Activated gamma-delta T cell (primary cell): ENCODE measurements around the gene DENND5B.
"Not testable (repeated sequence)": the region's sequence is repeated elsewhere in the genome, so short reads cannot be mapped to it uniquely, and the experiment has no call there.

Experiments
- DNase-seq: peaks from one replicate; lab custom pipeline; 2025; lab: John Stamatoyannopoulos, UW

DENND5B gene

DNA sequence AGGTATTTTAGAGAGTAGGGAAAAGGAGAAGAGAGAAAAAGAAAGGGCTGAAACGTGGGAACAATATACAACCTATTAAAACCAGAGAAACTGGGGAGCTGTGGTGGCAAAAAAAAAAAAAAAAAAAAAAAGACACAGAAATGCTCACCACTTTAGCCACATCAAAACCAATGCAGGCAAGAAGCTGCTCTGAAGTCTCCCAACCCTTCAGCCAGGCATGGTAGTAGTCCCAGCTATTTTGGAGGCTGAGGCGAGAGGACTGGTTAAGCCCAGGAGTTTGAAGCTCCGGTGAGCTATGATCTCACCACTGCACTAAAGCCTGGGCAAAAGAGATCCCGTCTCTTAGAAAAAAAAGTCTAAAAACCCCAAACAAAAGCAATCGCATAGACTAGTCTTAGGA, 33.2 kb downstream of the DENND5B start:
- DNase-seq = no peak

DNA sequence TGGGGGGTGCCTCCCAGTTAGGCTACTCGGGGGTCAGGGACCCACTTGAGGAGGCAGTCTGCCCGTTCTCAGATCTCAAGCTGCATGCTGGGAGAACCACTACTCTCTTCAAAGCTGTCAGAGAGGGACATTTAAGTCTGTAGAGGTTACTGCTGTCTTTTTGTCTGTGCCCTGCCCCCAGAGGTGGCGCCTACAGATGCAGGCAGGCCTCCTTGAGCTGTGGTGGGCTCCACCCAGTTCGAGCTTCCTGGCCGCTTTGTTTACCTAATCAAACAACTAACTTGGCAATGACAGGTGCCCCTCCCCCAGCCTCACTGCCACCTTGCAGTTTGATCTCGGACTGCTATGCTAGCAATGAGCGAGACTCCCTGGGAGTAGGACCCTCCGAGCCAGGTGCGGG, 35.5 kb downstream of the DENND5B start:
- DNase-seq = not testable (repeated sequence)

DNA sequence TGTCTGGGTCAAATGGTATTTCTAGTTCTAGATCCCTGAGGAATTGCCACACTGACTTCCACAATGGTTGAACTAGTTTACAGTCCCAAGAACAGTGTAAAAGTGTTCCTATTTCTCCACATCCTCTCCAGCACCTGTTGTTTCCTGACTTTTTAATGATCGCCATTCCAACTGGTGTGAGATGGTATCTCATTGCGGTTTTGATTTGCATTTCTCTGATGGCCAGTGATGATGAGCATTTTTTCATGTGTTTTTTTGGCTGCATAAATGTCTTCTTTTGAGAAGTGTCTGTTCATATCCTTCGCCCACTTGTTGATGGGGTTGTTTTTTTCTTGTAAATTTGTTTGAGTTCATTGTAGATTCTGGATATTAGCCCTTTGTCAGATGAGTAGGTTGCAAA, 40.3 kb downstream of the DENND5B start:
- not testable (repeated sequence) for DNase-seq

DNA sequence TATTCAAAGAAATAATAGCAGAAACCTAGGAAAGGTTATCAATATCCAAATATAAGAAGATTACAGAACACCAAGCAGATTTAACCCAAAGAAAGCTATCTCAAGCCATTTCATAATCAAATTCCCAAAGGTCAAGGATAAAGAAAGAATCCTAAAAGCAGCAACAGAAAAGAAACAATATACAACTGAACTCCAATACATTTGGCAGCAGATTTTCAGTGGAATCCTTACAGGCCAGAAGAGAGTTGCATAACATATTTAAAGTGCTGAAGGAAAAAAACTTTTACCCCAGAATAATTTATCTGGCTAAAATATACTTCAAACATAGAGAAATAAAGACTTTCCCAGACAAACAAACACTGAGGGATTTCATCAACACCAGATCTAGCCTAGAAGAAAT, 54.3 kb downstream of the DENND5B start:
- no peak for DNase-seq

DNA sequence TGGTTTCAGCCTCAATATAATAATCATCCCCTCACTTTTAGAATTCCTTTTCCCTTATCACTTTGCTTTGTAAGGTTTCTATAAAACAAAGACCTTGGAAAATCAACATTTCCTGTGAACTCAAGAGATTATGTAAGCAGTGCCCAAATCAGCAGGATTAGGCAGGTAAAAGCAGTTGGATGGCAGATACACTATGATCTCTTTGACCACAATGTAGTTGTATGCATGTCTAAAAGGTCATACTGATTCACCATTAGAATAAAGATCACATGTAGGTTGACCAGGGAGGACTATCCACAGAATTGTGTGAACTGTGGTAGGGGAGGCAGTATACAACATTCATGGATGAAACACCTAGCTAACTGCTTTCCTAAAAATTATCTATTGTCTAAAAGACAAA, 57.5 kb downstream of the DENND5B start:
- no peak for DNase-seq

DNA sequence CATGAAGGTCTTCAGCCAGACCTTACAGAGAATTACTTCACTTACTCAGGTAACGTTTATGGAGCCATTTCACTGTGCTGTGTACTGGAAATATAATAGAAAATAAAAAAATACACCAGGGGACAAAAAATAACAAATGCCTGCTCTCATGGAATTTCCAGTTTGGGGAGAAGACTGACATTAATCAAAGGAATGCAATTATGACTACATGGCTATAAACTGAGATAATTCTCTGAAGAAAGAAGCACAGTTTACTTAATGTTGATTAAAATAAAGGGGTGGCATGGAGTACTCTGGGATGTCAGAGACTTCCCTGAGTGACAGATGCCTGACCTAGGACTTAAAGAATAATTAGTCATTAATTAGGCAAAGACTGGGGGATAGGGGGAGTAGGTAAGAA, 59.0 kb downstream of the DENND5B start:
- no peak for DNase-seq

DNA sequence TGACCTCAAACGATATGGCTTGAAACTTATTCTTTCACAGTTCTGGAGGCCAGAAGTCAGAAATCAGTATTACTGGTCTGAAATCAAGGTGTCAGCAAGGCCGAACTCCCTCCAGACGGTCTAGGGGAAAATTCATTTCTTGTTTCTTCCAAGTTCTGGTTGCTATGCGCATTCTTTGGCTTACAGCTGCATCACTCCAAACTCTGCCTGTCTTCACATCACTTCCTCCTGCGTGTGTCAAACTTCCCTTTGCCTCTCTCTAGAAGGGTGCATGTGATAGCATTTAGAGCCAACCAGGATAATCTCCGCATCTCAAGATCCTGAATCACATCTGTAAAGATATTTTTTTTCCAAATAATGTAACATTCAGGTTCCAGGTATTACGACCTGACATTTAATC, 62.8 kb downstream of the DENND5B start:
- no peak for DNase-seq

DNA sequence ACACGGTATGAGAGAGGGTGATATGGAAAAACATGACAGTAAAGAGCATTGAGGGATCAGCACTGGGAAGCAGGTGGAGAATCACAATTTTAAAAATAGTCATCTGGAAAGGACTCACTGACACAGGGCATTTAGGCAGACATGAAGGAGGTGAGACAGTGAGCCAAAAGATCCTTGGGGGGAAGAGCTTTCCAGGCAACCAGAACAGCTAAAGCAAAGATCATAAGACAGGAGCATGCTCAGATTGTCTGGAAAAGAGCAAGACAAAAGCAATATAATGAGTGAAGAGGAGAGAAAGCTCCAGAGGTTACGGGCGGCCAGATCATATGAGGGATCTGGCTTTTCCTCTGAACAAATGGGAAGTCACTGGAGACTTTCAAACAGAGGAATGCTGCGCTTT, 63.9 kb downstream of the DENND5B start:
- no peak for DNase-seq

DNA sequence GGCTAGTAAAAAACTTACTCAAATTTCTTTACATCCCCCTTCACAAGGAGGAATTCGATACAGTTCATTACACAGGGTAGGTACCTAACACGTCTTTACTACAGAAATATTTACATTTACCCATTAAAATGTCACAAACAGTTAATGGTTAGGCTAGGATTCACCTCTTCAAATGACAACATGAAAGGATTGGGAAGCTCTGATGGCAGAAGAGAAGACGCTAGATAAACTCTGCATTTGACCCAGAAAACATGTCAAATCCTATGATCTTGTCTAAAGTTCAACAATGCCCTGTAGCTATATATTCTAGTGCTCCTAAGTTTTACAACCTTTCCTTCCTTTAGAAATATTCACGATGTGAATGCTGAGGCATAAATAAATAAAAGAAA, 64.8 kb downstream of the DENND5B start:
- DNase-seq = no peak

DNA sequence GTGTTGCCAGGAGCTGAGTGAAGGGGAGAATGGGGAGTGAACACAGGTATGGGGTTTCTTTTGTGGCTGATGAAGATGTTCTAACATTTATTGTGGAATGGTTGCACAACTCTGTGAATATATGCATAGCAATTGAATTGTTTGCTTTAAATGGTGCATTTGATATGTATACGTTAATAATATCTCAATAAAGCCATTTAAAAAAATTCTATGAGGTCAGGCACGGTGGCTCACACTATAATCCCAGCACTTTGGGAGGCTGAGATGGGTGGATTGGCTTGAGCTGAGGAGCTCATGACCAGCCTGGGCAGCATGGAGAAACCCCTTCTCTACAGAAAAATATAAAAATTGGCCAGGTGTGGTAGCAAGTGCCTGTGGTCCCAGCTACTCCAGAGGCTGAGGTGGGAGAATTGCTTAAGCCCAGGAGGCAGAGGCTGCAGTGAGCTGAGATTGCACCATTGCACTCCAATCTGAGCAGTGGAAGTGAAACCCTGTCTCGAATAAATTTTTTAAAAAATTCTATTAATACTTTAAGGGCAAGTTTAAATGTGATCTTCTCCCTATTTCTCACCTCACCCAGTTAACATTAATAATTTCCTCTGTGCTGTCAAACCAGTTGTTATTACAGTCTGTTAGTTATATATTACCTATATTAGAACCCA, 65.3 kb downstream of the DENND5B start:
- DNase-seq = no peak

DNA sequence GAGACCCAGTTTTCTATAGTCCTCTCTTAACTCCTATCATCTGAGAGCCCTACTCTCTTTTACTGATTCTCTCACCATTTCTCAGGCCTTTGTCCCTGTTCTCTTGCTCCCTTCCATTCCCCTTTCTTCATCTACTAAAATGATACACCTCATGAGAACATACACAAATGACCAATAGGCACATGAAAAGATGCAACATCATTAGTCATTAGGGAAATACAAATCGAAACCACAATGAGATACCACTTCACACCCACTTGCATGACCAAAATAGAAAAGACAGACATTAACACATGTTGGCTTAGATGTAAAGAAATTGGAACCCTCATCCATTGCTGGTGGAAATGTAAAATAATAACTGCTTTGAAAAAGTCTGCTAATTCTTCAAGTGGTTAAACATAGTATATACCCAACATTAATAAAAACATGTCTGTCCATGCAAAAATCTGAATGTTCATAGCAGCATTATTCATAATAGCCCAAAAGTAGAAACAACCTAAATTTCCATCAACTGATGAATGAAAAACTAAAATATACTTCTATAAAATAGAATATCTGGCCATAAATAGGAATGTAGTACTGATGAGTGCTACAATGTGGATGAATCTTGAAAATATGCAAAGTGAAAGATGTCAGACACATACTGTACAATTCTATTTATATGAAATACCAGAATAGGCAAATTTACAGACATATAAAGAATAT, 66.0 kb downstream of the DENND5B start:
- no peak for DNase-seq

DNA sequence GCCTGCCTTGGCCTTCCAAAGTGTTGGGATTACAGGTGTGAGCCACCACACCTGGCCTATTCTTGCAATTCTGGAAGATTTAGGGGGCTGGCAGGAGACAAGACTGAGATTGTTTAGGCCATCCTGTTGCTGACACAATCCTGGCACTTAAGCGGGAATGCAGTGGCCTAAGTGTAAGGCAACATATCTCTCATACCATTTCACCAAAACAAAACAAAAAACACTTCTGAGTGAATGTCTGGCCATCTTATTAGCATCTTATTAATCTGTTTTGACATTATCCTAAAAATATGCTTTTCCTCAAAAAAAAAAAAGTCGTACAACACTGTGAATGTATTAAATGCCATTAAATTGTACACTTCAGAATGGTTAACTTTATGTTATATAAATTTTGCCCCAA, 67.6 kb downstream of the DENND5B start:
- DNase-seq = no peak

DNA sequence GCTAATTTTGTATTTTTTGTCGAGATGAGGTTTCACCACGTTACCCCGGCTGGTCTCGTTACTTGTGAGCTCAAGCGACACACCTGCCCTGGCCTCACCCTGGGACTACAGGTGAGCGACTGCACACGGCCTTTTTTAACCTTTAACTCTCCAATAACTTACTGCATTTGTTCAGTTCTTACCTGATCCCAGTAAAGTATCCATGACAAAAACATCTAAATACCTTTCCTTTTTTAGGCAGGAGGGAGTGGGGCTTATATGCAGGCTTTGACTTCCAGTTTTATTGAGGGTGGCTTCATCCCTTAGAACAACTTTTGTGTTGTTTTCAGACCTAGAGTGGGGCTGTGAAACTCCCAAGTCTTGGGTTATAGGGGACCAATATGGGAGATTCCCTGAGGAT, 68.3 kb downstream of the DENND5B start:
- no peak for DNase-seq

DNA sequence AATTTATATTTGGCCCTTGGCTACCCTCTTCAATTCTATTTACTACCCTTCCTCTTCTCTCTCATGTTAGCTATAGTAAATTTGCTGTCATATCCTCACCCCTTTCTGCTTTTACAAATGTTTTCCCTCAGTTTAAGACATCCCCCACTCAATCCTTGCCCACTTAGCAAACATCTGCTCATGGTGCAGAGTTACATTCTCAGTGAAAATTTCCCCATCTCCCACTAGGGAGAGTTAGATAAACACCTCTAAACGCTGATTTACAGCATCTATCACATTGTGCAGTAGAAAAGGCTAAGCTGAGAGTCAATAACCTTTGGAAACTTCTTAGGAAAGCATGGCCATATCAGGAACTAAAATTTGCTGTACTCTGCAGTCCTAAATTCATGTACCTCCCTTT, 69.0 kb downstream of the DENND5B start:
- no peak for DNase-seq

DNA sequence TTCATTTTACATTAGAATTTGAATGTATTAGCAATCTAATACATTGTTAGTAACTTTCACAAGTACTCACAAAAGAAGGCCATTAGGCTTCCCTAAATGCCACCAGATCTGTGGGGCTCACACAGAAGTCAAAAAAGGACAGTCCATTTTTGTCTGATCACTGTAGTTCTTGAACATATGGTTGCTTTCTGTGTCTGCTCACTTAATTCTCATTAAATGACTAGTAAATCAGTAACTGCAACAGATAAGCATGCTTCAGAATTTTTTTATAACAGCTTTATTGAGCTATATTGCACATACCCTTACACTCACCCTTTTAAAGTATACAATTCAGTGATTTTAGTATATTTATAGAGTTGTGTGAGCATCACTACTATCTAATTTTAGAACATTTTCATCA, 71.4 kb downstream of the DENND5B start:
- no peak for DNase-seq

DNA sequence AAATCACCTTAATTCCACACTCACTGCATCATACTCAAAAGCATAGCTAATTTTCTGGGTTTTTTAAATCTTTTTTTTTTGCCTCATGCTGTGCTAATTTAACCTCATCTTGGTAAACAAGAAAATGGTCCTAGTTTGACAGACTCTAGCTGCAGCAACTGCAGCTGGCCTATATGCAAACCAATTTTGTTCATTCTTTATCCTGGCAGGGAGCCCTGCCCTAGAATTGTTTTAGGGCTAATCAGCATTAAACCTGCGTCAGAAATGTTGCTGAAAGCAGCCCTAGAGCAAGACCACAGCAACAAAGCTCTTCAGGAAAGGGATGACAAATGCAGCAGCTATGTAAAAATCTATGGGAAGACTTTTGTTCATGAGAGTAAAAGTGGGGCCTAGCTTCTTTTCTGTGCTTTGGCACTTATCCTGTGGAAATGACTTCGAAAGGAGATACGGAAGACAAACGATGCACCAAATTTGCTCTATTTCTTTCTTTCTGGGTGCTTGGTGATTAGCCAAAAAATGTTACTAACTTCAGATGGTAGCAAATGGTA, 72.2 kb downstream of the DENND5B start:
- no peak for DNase-seq

DNA sequence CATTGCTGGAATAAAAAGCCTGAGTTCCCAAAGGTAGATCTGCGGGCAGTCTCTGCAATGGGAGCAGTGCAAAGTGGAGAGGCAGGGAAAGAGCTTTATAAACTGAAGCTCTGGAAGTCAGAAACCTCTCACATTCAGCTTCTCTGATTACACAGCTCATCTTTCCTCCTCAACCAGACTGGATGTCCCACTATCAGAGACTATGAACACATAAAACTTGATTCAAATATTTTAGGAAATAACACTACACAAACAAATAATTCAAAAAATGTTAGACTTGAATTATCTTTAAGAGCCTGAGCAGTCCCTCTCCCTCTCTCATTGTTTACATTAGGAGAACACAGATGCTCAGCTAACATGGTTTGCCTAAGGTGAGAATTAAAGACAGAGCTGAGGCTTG, 72.9 kb downstream of the DENND5B start:
- no peak for DNase-seq

DNA sequence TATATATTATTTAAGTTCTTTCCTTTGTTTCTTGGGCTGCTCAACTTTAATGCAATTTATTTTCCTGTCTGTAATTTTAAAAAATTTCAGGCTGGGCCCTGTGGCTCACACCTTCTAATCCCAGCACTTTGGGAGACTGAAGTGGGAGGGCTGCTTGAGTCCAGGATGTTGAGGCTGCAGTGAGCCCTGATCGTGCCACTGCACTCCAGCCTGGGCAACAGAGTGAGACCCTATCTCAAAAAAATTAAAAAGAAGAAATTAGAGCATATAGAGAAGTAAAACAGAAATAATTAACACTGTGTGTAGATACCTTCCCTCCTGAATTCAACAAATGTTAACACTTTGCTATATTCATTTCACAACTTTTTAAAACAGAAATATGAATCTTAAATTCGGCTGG, 74.2 kb downstream of the DENND5B start:
- no peak for DNase-seq

DNA sequence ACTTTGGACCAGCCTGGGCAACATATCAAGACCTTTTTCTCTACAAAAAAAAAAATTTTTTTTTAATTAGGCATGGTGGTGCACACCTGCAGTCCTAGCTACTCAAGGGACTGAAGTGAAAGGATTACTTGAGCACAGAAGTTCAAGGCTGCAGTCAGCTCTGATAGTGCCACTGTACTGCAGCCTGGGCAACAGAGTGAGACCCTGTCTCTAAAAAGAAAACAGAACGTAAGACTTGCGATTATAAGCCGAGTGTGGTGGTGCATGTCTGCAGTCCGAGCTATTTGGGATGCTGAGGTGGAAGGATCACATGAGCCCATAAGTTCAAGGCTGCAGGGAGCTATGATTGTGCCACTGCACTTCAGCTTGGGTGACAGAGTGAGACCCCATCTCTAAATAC, 76.0 kb downstream of the DENND5B start:
- DNase-seq = no peak

DNA sequence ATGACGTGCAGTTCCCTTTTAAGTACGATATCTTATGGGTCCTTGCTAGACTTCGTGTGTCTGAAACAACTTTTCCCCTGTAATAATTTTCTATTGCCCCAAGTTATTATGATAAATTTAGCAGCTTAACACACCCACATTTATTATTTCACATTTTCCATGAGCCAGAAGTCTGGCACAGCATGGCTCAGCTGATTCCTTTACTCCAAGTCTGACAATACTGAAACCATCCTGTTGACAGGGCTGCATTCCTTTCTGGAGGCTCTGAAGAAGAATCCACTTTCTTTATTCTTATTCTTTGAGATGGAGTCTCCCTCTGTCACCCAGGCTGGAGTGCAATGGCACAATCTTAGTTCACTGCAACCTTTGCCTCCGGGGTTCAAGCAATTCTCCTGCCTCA, 80.9 kb downstream of the DENND5B start:
- DNase-seq = no peak

DNA sequence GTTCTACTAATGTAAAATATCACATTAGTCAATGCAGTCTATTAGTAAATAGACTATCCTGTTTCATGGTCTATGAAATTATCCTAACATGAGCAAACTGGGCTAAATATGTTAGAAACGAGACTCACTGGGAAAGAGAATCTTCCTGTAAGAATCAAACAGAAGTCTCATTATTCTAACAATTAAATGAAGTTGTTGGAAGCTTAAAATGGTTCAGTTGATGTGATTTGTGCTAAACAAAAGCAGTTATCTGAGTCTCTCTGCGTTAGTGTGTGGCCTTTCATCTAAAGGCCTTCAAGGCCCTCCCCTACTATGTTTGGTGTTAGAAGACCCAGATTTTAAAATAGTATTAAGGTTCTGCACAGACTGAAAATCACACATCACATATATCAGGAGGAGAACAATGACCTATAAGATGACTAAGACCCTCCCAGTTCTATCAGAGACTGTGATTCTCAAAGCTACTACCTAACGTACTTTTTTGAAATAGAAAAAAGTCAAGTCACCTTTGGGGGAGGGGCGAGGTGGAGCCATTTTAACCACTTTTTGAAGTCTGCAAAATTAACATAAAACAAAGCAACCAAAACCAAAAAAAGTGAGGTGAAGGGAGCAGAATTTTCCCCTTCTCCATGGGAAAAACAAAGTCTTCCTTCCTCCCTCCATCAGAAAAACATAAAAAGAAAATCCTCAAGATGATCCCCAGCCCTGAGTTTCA, 82.3 kb downstream of the DENND5B start:
- no peak for DNase-seq

DNA sequence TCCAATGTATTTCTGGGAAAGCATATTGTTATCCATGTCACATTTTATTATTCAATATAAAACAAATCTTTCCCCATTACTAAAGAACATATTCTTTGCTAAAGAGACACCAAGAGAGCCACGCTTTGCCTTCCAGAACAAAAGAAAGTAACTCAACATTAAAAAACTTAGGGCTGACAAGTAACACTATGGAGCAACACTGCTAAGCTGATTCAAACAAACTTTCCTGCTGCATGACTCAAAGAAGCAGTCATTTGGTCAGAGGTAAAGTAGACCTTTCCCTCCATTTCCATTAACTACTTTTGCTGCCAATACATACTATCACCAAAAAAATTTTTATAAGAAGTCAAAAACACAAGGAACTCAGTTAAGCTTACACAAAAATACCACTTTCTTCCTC, 83.0 kb downstream of the DENND5B start:
- DNase-seq = no peak
